NCI-H2107 treated with DMSO at 0.1 percent for 48 hours (cell line): ENCODE data around the gene CYP2A7.
"Not testable (repeated sequence)": the region's sequence is repeated elsewhere in the genome, so short reads cannot be mapped to it uniquely, and the experiment has no call there.

Experiments
- DNase-seq: peaks from one replicate; lab custom pipeline; 2025; ENCODE audit not compliant: unreplicated experiment; lab: John Stamatoyannopoulos, UW

CYP2A7 gene

DNA sequence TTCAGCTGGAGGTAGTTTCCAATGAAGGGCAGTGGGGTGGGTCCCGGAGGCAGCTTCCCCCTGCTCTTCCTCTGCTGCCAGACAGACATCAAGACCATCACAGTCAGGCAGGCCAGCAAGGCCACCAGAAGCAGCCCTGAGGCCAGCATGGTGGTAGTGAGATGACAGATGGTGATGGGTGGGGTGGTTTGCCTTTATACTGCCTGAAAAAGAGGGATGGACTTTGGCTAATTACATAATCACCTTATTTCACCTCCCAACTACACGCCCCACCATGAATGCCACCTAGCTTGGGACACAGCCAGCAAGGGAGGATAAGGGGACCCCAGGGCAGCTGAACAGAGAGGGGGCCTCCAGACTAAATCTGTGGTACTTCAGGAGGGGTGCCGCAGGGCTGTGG is at the start of gene CYP2A7:
CYP2A7 (minus strand) TSS at position 170 of the 400 bp plus-strand sequence; CDS start at position 149, 21 bp downstream.
- DNase-seq = not testable (repeated sequence)

DNA sequence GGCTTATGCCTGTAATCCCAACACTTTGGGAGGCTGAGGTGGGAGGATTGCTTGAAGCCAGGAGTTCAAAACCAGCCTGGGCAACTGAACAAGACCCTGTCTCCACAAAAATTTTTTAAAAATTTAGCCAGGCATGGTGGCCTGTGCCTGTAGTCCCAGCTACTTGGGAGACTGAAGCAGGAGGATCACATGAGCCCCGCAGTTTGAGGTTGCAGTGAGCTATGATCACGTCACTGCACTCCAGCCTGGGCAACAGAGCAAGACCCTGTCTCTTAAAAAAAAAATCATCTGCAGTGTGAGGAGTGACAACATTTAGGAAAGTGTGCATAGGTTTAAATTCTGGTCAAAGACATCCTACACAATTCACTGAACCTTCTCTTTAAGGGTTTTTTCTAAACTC is 48.8 kb upstream of the CYP2A7 start:
- not testable (repeated sequence) for DNase-seq

- not testable (repeated sequence) for DNase-seq
These were observed 47.9 kb upstream of the CYP2A7 start for GRCh38 chr19:40929942-40930341.

- DNase-seq = no peak
These were observed 46.8 kb upstream of the CYP2A7 start for GRCh38 chr19:40928850-40929249.

GRCh38 chr19:40927567-40927966 is 45.5 kb upstream of the CYP2A7 start:
- DNase-seq = no peak

GRCh38 chr19:40926276-40926675 is 44.2 kb upstream of the CYP2A7 start:
- DNase-seq = not testable (repeated sequence)

GRCh38 chr19:40923934-40924391 is 41.9 kb upstream of the CYP2A7 start:
- no peak for DNase-seq

DNA sequence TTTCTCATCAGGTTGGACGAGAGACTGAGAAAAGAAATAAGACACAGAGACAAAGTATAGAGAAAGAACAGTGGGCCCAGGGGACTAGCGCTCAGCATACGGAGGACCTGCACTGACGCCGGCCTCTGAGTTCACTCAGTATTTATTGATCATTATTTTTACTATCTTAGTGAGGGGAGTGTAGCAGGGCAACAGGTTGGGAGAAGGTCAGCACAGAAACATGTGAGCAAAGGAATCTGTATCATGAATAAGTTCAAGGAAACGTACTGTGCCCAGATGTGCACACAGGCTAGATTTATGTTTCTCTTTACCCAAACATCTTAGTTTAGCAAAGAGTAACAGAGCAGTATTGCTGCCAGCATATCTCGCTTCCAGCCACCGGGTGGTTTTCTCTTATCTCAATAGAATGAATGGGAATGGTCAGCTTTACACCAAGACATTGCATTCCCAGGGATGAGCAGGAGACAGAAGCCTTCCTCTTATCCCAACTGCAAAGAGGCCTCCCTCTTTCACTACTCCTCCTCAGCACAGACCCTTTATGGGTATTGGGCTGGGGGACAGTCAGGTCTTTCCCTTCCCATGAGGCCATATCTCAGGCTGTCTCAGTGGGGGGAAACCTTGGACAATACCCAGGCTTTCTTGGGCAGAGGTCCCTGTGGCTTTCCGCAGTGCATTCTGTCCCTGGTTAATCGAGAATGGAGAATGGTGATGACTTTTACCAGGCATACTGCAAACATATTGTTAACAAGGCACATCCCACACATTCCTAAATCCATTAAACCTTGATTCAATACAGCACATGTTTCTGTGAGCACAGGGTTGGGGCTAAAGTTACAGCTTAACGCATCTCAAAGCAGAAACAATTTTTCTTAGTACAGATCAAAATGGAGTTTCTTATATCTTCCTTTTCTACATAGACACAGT is 40.5 kb upstream of the CYP2A7 start:
- not testable (repeated sequence) for DNase-seq

GRCh38 chr19:40921005-40921897 is 39.2 kb upstream of the CYP2A7 start:
- no peak for DNase-seq

DNA sequence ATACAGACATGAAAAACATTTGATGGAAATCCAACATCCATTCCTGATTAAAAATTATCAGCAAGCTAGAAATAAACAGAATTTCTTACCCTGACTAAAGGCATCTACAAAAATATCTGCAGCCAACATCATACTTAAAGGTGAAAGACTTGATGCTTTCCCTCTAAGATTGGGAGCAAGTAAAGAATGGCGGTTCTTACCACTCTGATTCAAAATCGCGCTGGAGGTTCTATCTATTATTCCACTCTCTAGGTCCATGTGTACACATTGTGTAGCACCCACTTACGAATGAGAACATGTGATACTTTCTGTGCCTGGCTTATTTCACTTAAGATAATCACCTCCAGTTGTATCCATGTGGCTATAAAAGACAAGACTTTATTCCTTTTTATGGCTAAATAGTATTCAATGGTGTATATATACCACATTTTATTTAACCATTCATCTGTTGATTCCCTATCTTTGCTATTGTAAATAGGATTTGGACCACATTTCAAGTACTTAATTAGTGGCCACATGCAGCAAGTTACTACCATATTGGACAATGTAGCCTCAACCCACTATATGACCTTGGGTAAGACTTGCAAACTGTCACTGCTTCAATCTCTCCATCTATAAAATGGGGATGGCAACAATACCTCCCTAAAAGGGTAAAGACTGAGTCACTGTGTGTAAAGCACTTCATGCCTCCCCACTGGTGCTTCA is 38.4 kb upstream of the CYP2A7 start:
- DNase-seq = no peak

- not testable (repeated sequence) for DNase-seq
These were observed 37.7 kb upstream of the CYP2A7 start for GRCh38 chr19:40919530-40920299.

- not testable (repeated sequence) for DNase-seq
These were observed 36.3 kb upstream of the CYP2A7 start for GRCh38 chr19:40918303-40918702.

DNA sequence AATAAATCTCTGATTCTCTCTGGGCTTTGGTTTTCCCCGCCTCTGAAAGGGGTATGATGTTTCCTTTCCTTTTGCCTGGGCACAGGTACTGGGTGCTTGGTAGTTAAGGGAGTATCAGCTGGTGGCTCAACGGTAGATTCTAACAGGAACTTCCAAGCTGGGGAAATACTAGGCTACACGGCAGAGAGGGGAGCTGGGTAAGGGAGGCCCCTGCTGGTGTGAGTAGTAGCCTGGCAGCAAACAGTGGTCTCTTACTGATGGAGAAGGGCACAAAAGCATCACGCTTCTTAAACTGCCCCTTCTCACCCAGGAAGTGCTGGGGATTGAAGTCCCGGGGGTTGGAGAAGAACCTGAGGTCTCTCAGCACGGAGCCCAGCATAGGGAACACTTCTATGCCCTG is 26.9 kb upstream of the CYP2A7 start:
- DNase-seq = no peak

- DNase-seq = no peak
These were observed 26.1 kb upstream of the CYP2A7 start for GRCh38 chr19:40907968-40908735.

GRCh38 chr19:40906512-40906911 is 24.5 kb upstream of the CYP2A7 start:
- DNase-seq = no peak

DNA sequence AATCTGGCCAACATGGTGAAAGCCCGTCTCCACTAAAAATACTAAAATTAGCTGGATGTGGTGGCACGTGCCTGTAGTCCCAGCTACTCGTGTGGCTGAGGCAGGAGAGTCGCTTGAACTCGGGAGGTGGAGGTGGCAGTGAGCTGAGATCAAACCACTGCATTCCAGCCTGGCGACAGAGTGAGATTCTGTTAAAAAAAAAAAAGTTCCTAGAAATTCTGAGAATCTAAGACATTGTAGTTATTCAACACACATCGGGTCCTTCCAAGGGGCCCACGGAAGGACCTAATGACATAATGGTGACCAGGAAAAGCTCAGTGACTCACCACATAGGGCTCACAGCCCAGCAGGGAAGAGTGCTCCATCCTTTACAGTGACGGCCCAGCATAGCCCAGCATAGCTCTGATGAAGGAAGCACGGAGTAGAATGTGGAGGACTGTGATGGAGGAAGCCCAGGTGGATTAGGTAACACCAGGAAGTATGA is 22.7 kb upstream of the CYP2A7 start:
- not testable (repeated sequence) for DNase-seq

DNA sequence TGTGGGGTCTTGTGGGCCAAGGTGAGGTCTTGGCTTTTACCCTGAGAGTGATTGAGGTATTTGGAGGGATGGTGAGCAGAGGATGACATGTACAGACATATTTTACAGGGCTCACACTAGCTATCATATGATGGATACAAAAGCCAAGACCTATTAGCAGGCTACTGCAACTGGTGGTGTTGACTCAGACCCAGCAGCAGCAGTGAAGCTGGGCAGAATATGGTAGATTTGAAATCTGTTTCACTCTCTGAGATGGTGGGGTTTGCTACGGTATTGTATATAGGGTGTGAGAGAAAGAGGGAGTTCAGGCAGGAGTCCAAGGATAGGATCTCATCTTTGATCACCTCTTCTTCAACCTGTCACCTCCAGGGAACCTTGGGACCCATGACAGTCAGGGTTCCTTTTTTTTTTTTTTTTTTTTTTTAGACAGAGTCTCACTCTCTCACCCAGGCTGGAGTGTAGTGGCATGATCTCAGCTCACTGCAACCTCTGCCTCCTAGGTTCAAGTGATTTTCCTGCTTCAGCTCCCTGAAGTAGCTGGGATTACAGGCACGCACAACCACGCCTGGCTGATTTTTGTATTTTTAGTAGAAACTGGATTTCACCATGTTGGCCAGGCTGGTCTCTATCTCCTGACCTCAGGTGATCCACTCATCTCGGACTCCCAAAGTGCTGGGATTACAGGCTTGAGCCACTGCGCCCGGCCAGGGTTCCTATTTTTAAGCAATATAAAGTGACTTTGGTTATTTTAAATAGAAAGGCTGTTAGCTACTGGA is 20.1 kb upstream of the CYP2A7 start:
- DNase-seq = not testable (repeated sequence)

GRCh38 chr19:40900521-40900920 is 18.5 kb upstream of the CYP2A7 start:
- not testable (repeated sequence) for DNase-seq
